OCI-LY3 (cell line): ENCODE data around the gene LCNL1.

Source experiments
- EZH2phosphoT487 ChIP-seq: fragments of 200-600 bp; shearing (Covaris generic); IDR thresholded peaks from 2 replicates; pipeline ENCODE4 v1.6.1; 2018; ENCODE audit warnings: antibody characterized with exemption, mixed run types, low read depth
- TF ChIP-seq, protein P1 (sequence below): fragments of 200-600, 300-600 bp; sonication (generic); IDR thresholded peaks from 2 replicates; pipeline ENCODE4 v1.5.1; 2014; ENCODE audit warnings: antibody characterized with exemption, low read length, low read depth

DNA sequence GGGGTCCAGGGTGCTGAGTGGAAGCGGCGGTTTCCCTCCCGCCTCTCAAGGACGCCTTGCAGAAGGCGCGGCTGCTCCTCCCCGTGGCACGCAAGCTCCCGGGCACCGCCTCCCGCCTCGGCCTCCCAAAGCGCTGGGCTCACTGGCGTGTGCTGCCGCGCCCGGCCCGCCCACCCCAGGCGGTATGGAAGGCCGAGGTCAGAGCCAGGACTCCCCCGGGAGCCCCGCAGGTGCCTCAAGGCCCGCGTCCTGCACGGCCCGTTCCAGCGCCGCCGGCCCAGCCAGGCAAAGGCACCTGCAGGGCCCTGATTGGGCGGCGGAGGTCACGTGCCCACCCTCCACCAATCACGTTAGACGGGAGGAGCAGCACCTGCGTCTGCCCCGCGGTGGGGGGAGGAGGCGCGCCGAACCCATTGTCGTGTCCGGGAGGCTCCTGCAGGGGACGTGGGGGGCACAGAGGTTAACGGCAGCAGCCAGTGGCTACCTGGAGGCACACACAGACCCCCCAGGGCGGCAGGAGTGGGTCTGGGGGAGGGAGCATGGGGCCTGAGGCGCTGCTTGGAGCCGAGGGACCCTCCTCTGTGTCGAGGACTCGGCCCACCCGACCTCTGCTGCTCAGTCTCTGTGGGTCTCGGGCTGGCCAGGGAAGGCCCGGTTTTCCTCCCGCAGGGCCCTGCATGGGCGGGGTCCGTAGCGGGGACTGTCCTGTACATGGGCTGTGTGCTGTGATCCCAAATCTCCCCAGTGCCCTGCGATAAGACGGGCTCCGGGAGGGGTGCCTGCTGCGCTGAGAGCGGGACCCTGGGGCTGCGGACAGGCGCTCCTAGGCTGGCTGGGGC, 32.8 kb upstream of the LCNL1 start:
- TF ChIP-seq, protein P1, sequence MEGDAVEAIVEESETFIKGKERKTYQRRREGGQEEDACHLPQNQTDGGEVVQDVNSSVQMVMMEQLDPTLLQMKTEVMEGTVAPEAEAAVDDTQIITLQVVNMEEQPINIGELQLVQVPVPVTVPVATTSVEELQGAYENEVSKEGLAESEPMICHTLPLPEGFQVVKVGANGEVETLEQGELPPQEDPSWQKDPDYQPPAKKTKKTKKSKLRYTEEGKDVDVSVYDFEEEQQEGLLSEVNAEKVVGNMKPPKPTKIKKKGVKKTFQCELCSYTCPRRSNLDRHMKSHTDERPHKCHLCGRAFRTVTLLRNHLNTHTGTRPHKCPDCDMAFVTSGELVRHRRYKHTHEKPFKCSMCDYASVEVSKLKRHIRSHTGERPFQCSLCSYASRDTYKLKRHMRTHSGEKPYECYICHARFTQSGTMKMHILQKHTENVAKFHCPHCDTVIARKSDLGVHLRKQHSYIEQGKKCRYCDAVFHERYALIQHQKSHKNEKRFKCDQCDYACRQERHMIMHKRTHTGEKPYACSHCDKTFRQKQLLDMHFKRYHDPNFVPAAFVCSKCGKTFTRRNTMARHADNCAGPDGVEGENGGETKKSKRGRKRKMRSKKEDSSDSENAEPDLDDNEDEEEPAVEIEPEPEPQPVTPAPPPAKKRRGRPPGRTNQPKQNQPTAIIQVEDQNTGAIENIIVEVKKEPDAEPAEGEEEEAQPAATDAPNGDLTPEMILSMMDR = peak; percentile 14; the same call in 1 of the 2 replicates
- TF ChIP-seq EZH2phosphoT487 = no peak
